ENCODE measurements around the gene THOC5.

THOC5 gene

DNA sequence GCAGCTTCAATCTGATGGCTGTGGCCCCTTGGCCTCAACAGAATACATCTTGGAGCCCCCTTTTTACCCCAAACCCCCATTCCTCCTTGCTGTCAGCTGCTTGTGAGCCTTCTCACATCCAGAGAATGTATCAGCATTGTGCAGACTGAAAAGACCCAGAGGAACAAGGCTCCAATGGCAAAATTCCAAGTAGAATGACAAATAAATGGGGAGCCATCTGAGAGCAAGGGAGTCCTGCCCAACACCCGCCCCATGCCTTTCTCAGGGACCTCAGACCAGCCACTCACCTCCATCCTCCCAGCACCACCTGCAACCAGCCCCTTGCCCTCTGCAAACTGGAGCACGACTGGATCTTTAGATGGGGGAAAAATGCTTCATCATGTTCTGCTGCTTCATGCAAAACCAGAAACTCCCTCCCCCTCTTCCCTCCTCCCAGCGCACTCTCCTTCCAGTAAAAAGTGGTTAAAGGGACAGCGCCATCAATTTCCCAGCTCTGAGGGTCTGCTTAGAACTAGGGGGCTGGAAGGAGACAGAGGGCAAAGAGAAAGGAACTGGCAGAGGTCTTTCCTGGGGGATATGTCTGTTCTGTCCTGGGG, 75.7 kb downstream of the THOC5 start:
- no peak for DNase-seq (ENCODE audit: low read depth in 1 of 2, low spot score in 1 of 2)
- no peaks in the 10 kb centered on the region for H3K27me3 ChIP-seq (ENCODE audit: insufficient read depth, poor library complexity, severe bottlenecking)
- TF ChIP-seq, protein P1, sequence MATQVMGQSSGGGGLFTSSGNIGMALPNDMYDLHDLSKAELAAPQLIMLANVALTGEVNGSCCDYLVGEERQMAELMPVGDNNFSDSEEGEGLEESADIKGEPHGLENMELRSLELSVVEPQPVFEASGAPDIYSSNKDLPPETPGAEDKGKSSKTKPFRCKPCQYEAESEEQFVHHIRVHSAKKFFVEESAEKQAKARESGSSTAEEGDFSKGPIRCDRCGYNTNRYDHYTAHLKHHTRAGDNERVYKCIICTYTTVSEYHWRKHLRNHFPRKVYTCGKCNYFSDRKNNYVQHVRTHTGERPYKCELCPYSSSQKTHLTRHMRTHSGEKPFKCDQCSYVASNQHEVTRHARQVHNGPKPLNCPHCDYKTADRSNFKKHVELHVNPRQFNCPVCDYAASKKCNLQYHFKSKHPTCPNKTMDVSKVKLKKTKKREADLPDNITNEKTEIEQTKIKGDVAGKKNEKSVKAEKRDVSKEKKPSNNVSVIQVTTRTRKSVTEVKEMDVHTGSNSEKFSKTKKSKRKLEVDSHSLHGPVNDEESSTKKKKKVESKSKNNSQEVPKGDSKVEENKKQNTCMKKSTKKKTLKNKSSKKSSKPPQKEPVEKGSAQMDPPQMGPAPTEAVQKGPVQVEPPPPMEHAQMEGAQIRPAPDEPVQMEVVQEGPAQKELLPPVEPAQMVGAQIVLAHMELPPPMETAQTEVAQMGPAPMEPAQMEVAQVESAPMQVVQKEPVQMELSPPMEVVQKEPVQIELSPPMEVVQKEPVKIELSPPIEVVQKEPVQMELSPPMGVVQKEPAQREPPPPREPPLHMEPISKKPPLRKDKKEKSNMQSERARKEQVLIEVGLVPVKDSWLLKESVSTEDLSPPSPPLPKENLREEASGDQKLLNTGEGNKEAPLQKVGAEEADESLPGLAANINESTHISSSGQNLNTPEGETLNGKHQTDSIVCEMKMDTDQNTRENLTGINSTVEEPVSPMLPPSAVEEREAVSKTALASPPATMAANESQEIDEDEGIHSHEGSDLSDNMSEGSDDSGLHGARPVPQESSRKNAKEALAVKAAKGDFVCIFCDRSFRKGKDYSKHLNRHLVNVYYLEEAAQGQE (IDR thresholded peaks at IDR 0.05; ENCODE audit: insufficient replicate concordance, low read depth), result no peak
- H3K27ac ChIP-seq (replicated peaks), result no peak overlapping the region
- H3K4me3 ChIP-seq (replicated peaks; ENCODE audit: insufficient read depth, low read length), result no peak overlapping the region

DNA sequence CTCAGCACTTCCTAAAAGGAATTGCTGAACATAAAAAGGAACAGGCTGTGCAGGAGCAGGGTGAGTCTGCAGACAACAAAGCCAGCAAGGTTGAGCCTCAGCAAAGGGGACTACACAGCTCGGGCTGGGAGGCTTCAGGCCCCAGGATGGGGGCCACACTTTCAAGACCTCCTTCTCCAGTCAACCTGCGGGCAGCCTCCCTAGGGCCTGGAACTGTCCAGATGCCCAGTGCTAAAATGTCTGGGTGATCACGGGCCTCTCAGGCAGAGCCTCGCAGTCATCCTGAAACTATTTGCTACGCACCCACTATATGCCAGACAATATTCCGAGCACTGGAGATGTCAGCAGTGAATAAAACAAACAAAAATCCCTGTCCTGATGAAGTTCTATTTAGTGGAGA, 77.4 kb downstream of the THOC5 start:
- Histone ChIP-seq H3K27ac (replicated peaks) (no peak overlapping the region), H3K4me3 (replicated peaks; ENCODE audit: insufficient read depth, low read length) (no peak overlapping the region), H3K27me3 (ENCODE audit: insufficient read depth, poor library complexity, severe bottlenecking) (no peaks in the 10 kb centered on the region)
- TF ChIP-seq POLR2AphosphoS5 (IDR thresholded peaks at IDR 0.05; ENCODE audit: low read depth), result no peak
- TF ChIP-seq, protein P1 (IDR thresholded peaks at IDR 0.05; ENCODE audit: insufficient replicate concordance, low read depth), result peak; percentile 83
- DNase-seq (ENCODE audit: low read depth in 1 of 2, low spot score in 1 of 2), result no peak

DNA sequence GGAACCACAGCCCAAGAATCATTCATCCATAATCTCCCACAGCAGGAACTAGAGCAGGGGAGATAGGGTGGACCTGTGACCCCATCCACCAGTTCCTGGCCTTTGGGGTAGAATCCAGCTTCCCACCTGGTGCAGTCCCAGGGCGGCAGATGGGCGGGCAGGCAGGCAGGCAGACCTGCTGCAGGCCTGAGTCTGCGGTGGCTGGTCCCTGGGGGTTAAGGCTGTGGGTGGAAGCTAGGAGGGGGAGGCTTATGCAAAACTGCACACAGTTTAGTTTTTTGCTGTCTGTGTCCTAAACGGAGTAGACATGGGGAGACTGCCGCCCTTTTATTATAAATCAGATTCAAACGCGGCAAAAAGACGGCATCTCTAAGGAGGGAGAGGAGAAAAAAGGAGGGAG, 78.0 kb downstream of the THOC5 start:
- no peak for DNase-seq (ENCODE audit: low read depth in 1 of 2, low spot score in 1 of 2)
- Histone ChIP-seq H3K4me3 (replicated peaks; ENCODE audit: insufficient read depth, low read length) (no peak overlapping the region), H3K27ac (replicated peaks) (no peak overlapping the region), H3K27me3 (ENCODE audit: insufficient read depth, poor library complexity, severe bottlenecking) (no peaks in the 10 kb centered on the region)
- TF ChIP-seq, protein P2, sequence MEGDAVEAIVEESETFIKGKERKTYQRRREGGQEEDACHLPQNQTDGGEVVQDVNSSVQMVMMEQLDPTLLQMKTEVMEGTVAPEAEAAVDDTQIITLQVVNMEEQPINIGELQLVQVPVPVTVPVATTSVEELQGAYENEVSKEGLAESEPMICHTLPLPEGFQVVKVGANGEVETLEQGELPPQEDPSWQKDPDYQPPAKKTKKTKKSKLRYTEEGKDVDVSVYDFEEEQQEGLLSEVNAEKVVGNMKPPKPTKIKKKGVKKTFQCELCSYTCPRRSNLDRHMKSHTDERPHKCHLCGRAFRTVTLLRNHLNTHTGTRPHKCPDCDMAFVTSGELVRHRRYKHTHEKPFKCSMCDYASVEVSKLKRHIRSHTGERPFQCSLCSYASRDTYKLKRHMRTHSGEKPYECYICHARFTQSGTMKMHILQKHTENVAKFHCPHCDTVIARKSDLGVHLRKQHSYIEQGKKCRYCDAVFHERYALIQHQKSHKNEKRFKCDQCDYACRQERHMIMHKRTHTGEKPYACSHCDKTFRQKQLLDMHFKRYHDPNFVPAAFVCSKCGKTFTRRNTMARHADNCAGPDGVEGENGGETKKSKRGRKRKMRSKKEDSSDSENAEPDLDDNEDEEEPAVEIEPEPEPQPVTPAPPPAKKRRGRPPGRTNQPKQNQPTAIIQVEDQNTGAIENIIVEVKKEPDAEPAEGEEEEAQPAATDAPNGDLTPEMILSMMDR (IDR thresholded peaks at IDR 0.05; ENCODE audit: insufficient read depth, low read length), result no peak
- no peak for TF ChIP-seq SPI1 (IDR thresholded peaks at IDR 0.05; ENCODE audit: borderline replicate concordance, low read depth)
- TF ChIP-seq POLR2AphosphoS5 (IDR thresholded peaks at IDR 0.05; ENCODE audit: low read depth), result no peak
- TF ChIP-seq, protein P1 (IDR thresholded peaks at IDR 0.05; ENCODE audit: insufficient replicate concordance, low read depth), result no peak
- no peak for TF ChIP-seq GABPA (IDR thresholded peaks at IDR 0.05; ENCODE audit: low read depth)

DNA sequence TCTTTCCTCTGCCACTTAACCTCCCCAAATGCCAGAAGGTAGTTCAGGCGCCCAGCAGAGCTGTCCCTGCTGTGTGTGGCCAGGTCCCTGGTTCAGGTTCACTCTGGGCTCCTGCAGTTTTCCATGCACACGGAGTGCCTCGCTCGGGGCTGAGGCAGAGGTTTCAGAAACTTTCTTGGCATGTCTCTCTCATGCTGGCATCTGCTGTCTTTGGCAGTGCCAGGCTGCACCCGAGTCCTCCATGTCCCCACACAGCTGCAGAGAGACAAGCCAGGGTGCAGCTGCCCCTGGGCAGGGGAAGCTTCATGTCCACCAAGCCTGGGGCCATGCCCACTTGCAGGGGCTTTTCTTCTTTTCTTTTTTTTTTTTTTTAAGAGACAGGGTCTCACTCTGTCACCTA, 80.6 kb downstream of the THOC5 start:
- no peak overlapping the region for H3K4me3 ChIP-seq (replicated peaks; ENCODE audit: insufficient read depth, low read length)
- DNase-seq (ENCODE audit: low read depth in 1 of 2, low spot score in 1 of 2), result peak in 1 of 2 experiments; percentile 12
- TF ChIP-seq SPI1 (IDR thresholded peaks at IDR 0.05; ENCODE audit: borderline replicate concordance, low read depth) (no peak), POLR2AphosphoS5 (IDR thresholded peaks at IDR 0.05; ENCODE audit: low read depth) (no peak), GABPA (IDR thresholded peaks at IDR 0.05; ENCODE audit: low read depth) (no peak)
- TF ChIP-seq, protein P1 (IDR thresholded peaks at IDR 0.05; ENCODE audit: insufficient replicate concordance, low read depth), result no peak
- TF ChIP-seq, protein P2 (IDR thresholded peaks at IDR 0.05; ENCODE audit: insufficient read depth, low read length), result no peak
- no peak overlapping the region for H3K27ac ChIP-seq (replicated peaks)
- no peaks in the 10 kb centered on the region for H3K27me3 ChIP-seq (ENCODE audit: insufficient read depth, poor library complexity, severe bottlenecking)
